ENCODE results near the gene KRT86. TPM values are rescaled to one million over a fixed set of nuclear protein-coding genes. Genes with fewer than 3 reads are reported as not detected.
"Not testable (repeated sequence)": the region's sequence is repeated elsewhere in the genome, so short reads cannot be mapped to it uniquely, and the experiment has no call there.

The KRT86 gene
- total RNA-seq, 5 donors from 2014 or later (not counting 1 experiment from before 2014, with no cell fraction given) = 0.35 TPM; not detected in 4

GRCh38 chr12:52311285-52311648, 36.8 kb downstream of the KRT86 start:
- Histone ChIP-seq H3K27me3 (replicated peaks in 1 of 2; ENCODE audit: control insufficient read depth in 2 of 2, extremely low read depth in 1 of 2, insufficient read depth in 2 of 2, low read length in 1 of 2) (peaks cover 9 to 69% of the 10 kb centered on the region in 2 experiments), H3K4me3 (ENCODE audit: control insufficient read depth in 1 of 2, extremely low read depth in 1 of 2, low read length in 1 of 2) (no peak overlapping the region), H3K4me1 (ENCODE audit: control insufficient read depth in 1 of 2, extremely low read depth in 1 of 2, insufficient read depth in 2 of 2, low read length in 2 of 2) (peaks cover 0 to 11% of the 10 kb centered on the region in 2 experiments), H3K9me3 (no peaks in the 10 kb centered on the region), H3K36me3 (ENCODE audit: control insufficient read depth in 2 of 2, extremely low read depth in 1 of 2, insufficient read depth in 1 of 2, low read length in 1 of 2) (no peaks in the 10 kb centered on the region), H3K27ac (ENCODE audit: low read length) (no peak overlapping the region)
- Mint-ChIP-seq H3K9me3 (no peaks in the 10 kb centered on the region), H3K27ac (no peak overlapping the region), H3K4me1 (peaks cover 6 to 13% (median 10%) of the 10 kb centered on the region in 3 donors), H3K4me3 (no peak overlapping the region), H3K36me3 (no peaks in the 10 kb centered on the region), H3K27me3 (peaks cover 54 to 64% of the 10 kb centered on the region in 2 donors)
- ChIA-PET POLR2A (no interaction called here), CTCF (interaction anchor here in 1 of 2 donors (1.1 kb wide), 1 partner anchor 19 kb away, joined by 3 read pairs; no protein-coding TSS in a partner anchor)
- 100% methylated on average over 2 of the region's 3 CpGs for WGBS (ENCODE audit: insufficient coverage)
- ATAC-seq (replicated peaks in 1 of 4) = no peak
- DNase-seq = no peak

- Histone ChIP-seq H3K27me3 (replicated peaks in 1 of 2; ENCODE audit: control insufficient read depth in 2 of 2, extremely low read depth in 1 of 2, insufficient read depth in 2 of 2, low read length in 1 of 2) (peaks cover 9 to 67% of the 10 kb centered on the region in 2 experiments), H3K4me3 (ENCODE audit: control insufficient read depth in 1 of 2, extremely low read depth in 1 of 2, low read length in 1 of 2) (no peak overlapping the region), H3K27ac (ENCODE audit: low read length) (no peak overlapping the region), H3K4me1 (ENCODE audit: control insufficient read depth in 1 of 2, extremely low read depth in 1 of 2, insufficient read depth in 2 of 2, low read length in 2 of 2) (peaks cover 0 to 11% of the 10 kb centered on the region in 2 experiments), H3K36me3 (ENCODE audit: control insufficient read depth in 2 of 2, extremely low read depth in 1 of 2, insufficient read depth in 1 of 2, low read length in 1 of 2) (no peaks in the 10 kb centered on the region), H3K9me3 (no peaks in the 10 kb centered on the region)
- Mint-ChIP-seq H3K4me1 (peaks cover 5 to 10% (median 9%) of the 10 kb centered on the region in 3 donors), H3K36me3 (no peaks in the 10 kb centered on the region), H3K9me3 (no peaks in the 10 kb centered on the region), H3K27me3 (peaks cover 48 to 58% of the 10 kb centered on the region in 2 donors), H3K27ac (no peak overlapping the region), H3K4me3 (no peak overlapping the region)
- ChIA-PET POLR2A (no interaction called here), CTCF (interaction anchor here in 1 of 2 donors (0.9 kb wide), 1 partner anchor 33 kb away, joined by 3 read pairs; no protein-coding TSS in a partner anchor)
- DNase-seq (no peak), ATAC-seq (replicated peaks in 1 of 4) (no peak)
- 53% methylated on average over 3 of the region's 4 CpGs for WGBS (ENCODE audit: insufficient coverage)
Observed at GRCh38 chr12:52312086-52312485, 37.6 kb downstream of the KRT86 start.

GRCh38 chr12:52313461-52313860, 39.0 kb downstream of the KRT86 start:
- DNase-seq (no peak), ATAC-seq (replicated peaks in 1 of 4) (no peak)
- Histone ChIP-seq H3K4me3 (ENCODE audit: control insufficient read depth in 1 of 2, extremely low read depth in 1 of 2, low read length in 1 of 2) (no peak overlapping the region), H3K27me3 (replicated peaks in 1 of 2; ENCODE audit: control insufficient read depth in 2 of 2, extremely low read depth in 1 of 2, insufficient read depth in 2 of 2, low read length in 1 of 2) (peaks cover 3 to 64% of the 10 kb centered on the region in 2 experiments), H3K4me1 (ENCODE audit: control insufficient read depth in 1 of 2, extremely low read depth in 1 of 2, insufficient read depth in 2 of 2, low read length in 2 of 2) (peaks cover 0 to 4% of the 10 kb centered on the region in 2 experiments), H3K9me3 (no peaks in the 10 kb centered on the region), H3K27ac (ENCODE audit: low read length) (no peak overlapping the region), H3K36me3 (ENCODE audit: control insufficient read depth in 2 of 2, extremely low read depth in 1 of 2, insufficient read depth in 1 of 2, low read length in 1 of 2) (no peaks in the 10 kb centered on the region)
- no peak overlapping the region for H3K27ac Mint-ChIP-seq
- peaks cover 5 to 7% (median 6%) of the 10 kb centered on the region in 3 donors for H3K4me1 Mint-ChIP-seq
- CTCF ChIA-PET = no interaction called here
- no peaks in the 10 kb centered on the region for H3K9me3 Mint-ChIP-seq
- H3K27me3 Mint-ChIP-seq = peaks cover 41 to 49% of the 10 kb centered on the region in 2 donors
- no peak overlapping the region for H3K4me3 Mint-ChIP-seq
- POLR2A ChIA-PET = no interaction called here
- no peaks in the 10 kb centered on the region for H3K36me3 Mint-ChIP-seq
- 41% methylated on average over 3 of the region's 3 CpGs for WGBS (ENCODE audit: insufficient coverage)

GRCh38 chr12:52313926-52314325, 39.5 kb downstream of the KRT86 start:
- ATAC-seq (replicated peaks in 1 of 4) (no peak), DNase-seq (no peak)
- Mint-ChIP-seq H3K9me3 (no peaks in the 10 kb centered on the region), H3K4me1 (peaks cover 1 to 3% (median 2%) of the 10 kb centered on the region in 3 donors), H3K27me3 (peaks cover 36 to 50% of the 10 kb centered on the region in 2 donors), H3K36me3 (no peaks in the 10 kb centered on the region), H3K4me3 (no peak overlapping the region), H3K27ac (no peak overlapping the region)
- 72% methylated on average over 5 of the region's 9 CpGs for WGBS (ENCODE audit: insufficient coverage)
- H3K36me3 ChIP-seq (ENCODE audit: control insufficient read depth in 2 of 2, extremely low read depth in 1 of 2, insufficient read depth in 1 of 2, low read length in 1 of 2) = no peaks in the 10 kb centered on the region
- peaks cover 3 to 64% of the 10 kb centered on the region in 2 experiments for H3K27me3 ChIP-seq (replicated peaks in 1 of 2; ENCODE audit: control insufficient read depth in 2 of 2, extremely low read depth in 1 of 2, insufficient read depth in 2 of 2, low read length in 1 of 2)
- no peak overlapping the region for H3K27ac ChIP-seq (ENCODE audit: low read length)
- H3K4me1 ChIP-seq (ENCODE audit: control insufficient read depth in 1 of 2, extremely low read depth in 1 of 2, insufficient read depth in 2 of 2, low read length in 2 of 2) = no peaks in the 10 kb centered on the region
- ChIA-PET POLR2A (no interaction called here), CTCF (no interaction called here)
- no peak overlapping the region for H3K4me3 ChIP-seq (ENCODE audit: control insufficient read depth in 1 of 2, extremely low read depth in 1 of 2, low read length in 1 of 2)
- H3K9me3 ChIP-seq = no peaks in the 10 kb centered on the region

GRCh38 chr12:52314511-52314910, 40.1 kb downstream of the KRT86 start:
- H3K27ac Mint-ChIP-seq = no peak overlapping the region
- no peak for DNase-seq
- no peaks in the 10 kb centered on the region for H3K4me1 ChIP-seq (ENCODE audit: control insufficient read depth in 1 of 2, extremely low read depth in 1 of 2, insufficient read depth in 2 of 2, low read length in 2 of 2)
- H3K36me3 Mint-ChIP-seq = no peaks in the 10 kb centered on the region
- WGBS (ENCODE audit: insufficient coverage) = 83% methylated on average over 11 of the region's 13 CpGs
- no peaks in the 10 kb centered on the region for H3K9me3 Mint-ChIP-seq
- ATAC-seq (replicated peaks in 1 of 4) = no peak
- ChIA-PET POLR2A (no interaction called here), CTCF (no interaction called here)
- no peaks in the 10 kb centered on the region for H3K9me3 ChIP-seq
- H3K27me3 ChIP-seq (replicated peaks in 1 of 2; ENCODE audit: control insufficient read depth in 2 of 2, extremely low read depth in 1 of 2, insufficient read depth in 2 of 2, low read length in 1 of 2) = peaks cover 3 to 62% of the 10 kb centered on the region in 2 experiments
- no peak overlapping the region for H3K27ac ChIP-seq (ENCODE audit: low read length)
- no peak overlapping the region for H3K4me3 ChIP-seq (ENCODE audit: control insufficient read depth in 1 of 2, extremely low read depth in 1 of 2, low read length in 1 of 2)
- peaks cover 36 to 48% of the 10 kb centered on the region in 2 donors for H3K27me3 Mint-ChIP-seq
- H3K4me1 Mint-ChIP-seq = peaks cover 0 to 2% (median 0%) of the 10 kb centered on the region in 3 donors
- H3K36me3 ChIP-seq (ENCODE audit: control insufficient read depth in 2 of 2, extremely low read depth in 1 of 2, insufficient read depth in 1 of 2, low read length in 1 of 2) = no peaks in the 10 kb centered on the region
- no peak overlapping the region for H3K4me3 Mint-ChIP-seq

- H3K9me3 ChIP-seq; H3K27ac Mint-ChIP-seq; H3K9me3 Mint-ChIP-seq; H3K36me3 ChIP-seq (ENCODE audit: control insufficient read depth in 2 of 2, extremely low read depth in 1 of 2, insufficient read depth in 1 of 2, low read length in 1 of 2); H3K4me1 ChIP-seq (ENCODE audit: control insufficient read depth in 1 of 2, extremely low read depth in 1 of 2, insufficient read depth in 2 of 2, low read length in 2 of 2); CTCF ChIA-PET; H3K4me3 Mint-ChIP-seq; H3K27ac ChIP-seq (ENCODE audit: low read length); H3K36me3 Mint-ChIP-seq; H3K4me3 ChIP-seq (ENCODE audit: control insufficient read depth in 1 of 2, extremely low read depth in 1 of 2, low read length in 1 of 2); ATAC-seq (replicated peaks in 1 of 4); POLR2A ChIA-PET; H3K4me1 Mint-ChIP-seq: not testable (repeated sequence)
- peak in 4 of 35 experiments; percentile 11 to 22 (median 20) for DNase-seq
- 68% methylated on average over 4 of the region's 9 CpGs for WGBS (ENCODE audit: insufficient coverage)
- H3K27me3 Mint-ChIP-seq = peaks cover 32 to 48% of the 10 kb centered on the region in 2 donors
- peaks cover 3 to 65% of the 10 kb centered on the region in 2 experiments for H3K27me3 ChIP-seq (replicated peaks in 1 of 2; ENCODE audit: control insufficient read depth in 2 of 2, extremely low read depth in 1 of 2, insufficient read depth in 2 of 2, low read length in 1 of 2)
Observed at GRCh38 chr12:52315721-52316120, 41.3 kb downstream of the KRT86 start.

- no peak overlapping the region for H3K27ac Mint-ChIP-seq
Observed at GRCh38 chr12:52316290-52316689, 41.8 kb downstream of the KRT86 start.

More at GRCh38 chr12:52316290-52316689, 41.8 kb downstream of the KRT86 start:
- ChIA-PET CTCF (no interaction called here), POLR2A (no interaction called here)
- no peaks in the 10 kb centered on the region for H3K4me1 ChIP-seq (ENCODE audit: control insufficient read depth in 1 of 2, extremely low read depth in 1 of 2, insufficient read depth in 2 of 2, low read length in 2 of 2)
- no peak overlapping the region for H3K27ac ChIP-seq (ENCODE audit: low read length)
- Mint-ChIP-seq H3K9me3 (no peaks in the 10 kb centered on the region), H3K4me3 (no peak overlapping the region), H3K27me3 (peaks cover 29 to 45% of the 10 kb centered on the region in 2 donors), H3K4me1 (peaks cover 0 to 2% (median 0%) of the 10 kb centered on the region in 3 donors), H3K36me3 (no peaks in the 10 kb centered on the region)
- no peak overlapping the region for H3K4me3 ChIP-seq (ENCODE audit: control insufficient read depth in 1 of 2, extremely low read depth in 1 of 2, low read length in 1 of 2)
- peaks cover under 1 to 64% of the 10 kb centered on the region in 2 experiments for H3K27me3 ChIP-seq (replicated peaks in 1 of 2; ENCODE audit: control insufficient read depth in 2 of 2, extremely low read depth in 1 of 2, insufficient read depth in 2 of 2, low read length in 1 of 2)
- no peak for ATAC-seq (replicated peaks in 1 of 4)
- WGBS (ENCODE audit: insufficient coverage) = 91% methylated on average over 9 of the region's 9 CpGs
- no peaks in the 10 kb centered on the region for H3K9me3 ChIP-seq
- no peaks in the 10 kb centered on the region for H3K36me3 ChIP-seq (ENCODE audit: control insufficient read depth in 2 of 2, extremely low read depth in 1 of 2, insufficient read depth in 1 of 2, low read length in 1 of 2)
- DNase-seq = no peak
